GM21447 (cell line): ENCODE data around the gene TUBB3.
"Not testable (repeated sequence)": the region's sequence is repeated elsewhere in the genome, so short reads cannot be mapped to it uniquely, and the experiment has no call there.

ENCODE experiments used
- ATAC-seq: cut with Tn5 transposase; IDR thresholded peaks from one replicate; pipeline ENCODE4 v1.9.1; 2021; ENCODE audit not compliant: unreplicated experiment

Gene TUBB3

GRCh38 chr16:89900885-89901284 lies 22.3 kb upstream of the TUBB3 start:
- ATAC-seq: no peak

GRCh38 chr16:89902980-89903379 lies 20.2 kb upstream of the TUBB3 start:
- no peak for ATAC-seq

- ATAC-seq: no peak
These were observed 19.1 kb upstream of the TUBB3 start for GRCh38 chr16:89903908-89904515.

GRCh38 chr16:89904606-89905510 lies 18.3 kb upstream of the TUBB3 start:
- ATAC-seq: no peak

GRCh38 chr16:89905511-89906139 lies 17.5 kb upstream of the TUBB3 start:
- no peak for ATAC-seq

GRCh38 chr16:89906140-89907025 lies 16.8 kb upstream of the TUBB3 start:
- no peak for ATAC-seq

GRCh38 chr16:89907055-89907814 lies 15.9 kb upstream of the TUBB3 start:
- ATAC-seq: no peak

GRCh38 chr16:89908236-89908635 lies 14.9 kb upstream of the TUBB3 start:
- no peak for ATAC-seq

GRCh38 chr16:89909777-89910716 lies 13.1 kb upstream of the TUBB3 start:
- no peak for ATAC-seq

GRCh38 chr16:89910717-89911354 lies 12.3 kb upstream of the TUBB3 start:
- no peak for ATAC-seq

- no peak for ATAC-seq
These were observed 11.8 kb upstream of the TUBB3 start for GRCh38 chr16:89911375-89911774.

- no peak for ATAC-seq
These were observed 11.0 kb upstream of the TUBB3 start for GRCh38 chr16:89912143-89912542.

- ATAC-seq: no peak
These were observed 10.5 kb upstream of the TUBB3 start for GRCh38 chr16:89912627-89913026.

- ATAC-seq: no peak
These were observed 9.4 kb upstream of the TUBB3 start for GRCh38 chr16:89913408-89914387.

- not testable (repeated sequence) for ATAC-seq
These were observed 8.4 kb upstream of the TUBB3 start for GRCh38 chr16:89914642-89915285.

- no peak for ATAC-seq
These were observed 7.6 kb upstream of the TUBB3 start for GRCh38 chr16:89915303-89916232.
